DND-41 (cell line): ENCODE results near the gene FBXW4.

ENCODE experiments used
- ATAC-seq: fragments of 200-7000 bp; cut with Tn5 transposase; 3 replicates; pipeline ENCODE4 v1.9.1; 2021; ENCODE audit warnings: low read depth; ENCODE audit not compliant: insufficient read depth
- DNase-seq: peaks from one replicate; pipeline ENCODE4 v3.0.0-alpha.2; 2020
- H2AFZ ChIP-seq: 2 replicates; pipeline ENCODE4 v1.6.0; 2012; ENCODE audit warnings: low read depth, low read length
- H3K27ac ChIP-seq: 2 replicates; pipeline ENCODE4 v1.5.1; 2012; ENCODE audit warnings: low read length, inconsistent platforms
- H3K27me3 ChIP-seq: fragments of 200-600 bp; sonication (generic); 2 replicates; pipeline ENCODE4 v1.6.0; 2012; ENCODE audit warnings: low read length, mild to moderate bottlenecking, inconsistent platforms; ENCODE audit not compliant: insufficient read depth, poor library complexity
- H3K36me3 ChIP-seq: 2 replicates; pipeline ENCODE4 v1.5.1; 2012; ENCODE audit warnings: low read length, inconsistent platforms; ENCODE audit not compliant: insufficient read depth
- H3K4me1 ChIP-seq: 2 replicates; pipeline ENCODE4 v1.5.1; 2012; ENCODE audit warnings: mild to moderate bottlenecking, low read length; ENCODE audit not compliant: insufficient read depth
- H3K4me2 ChIP-seq: 2 replicates; pipeline ENCODE4 v1.6.0; 2012; ENCODE audit warnings: mild to moderate bottlenecking, moderate library complexity, low read length, inconsistent platforms; ENCODE audit not compliant: insufficient read depth
- H3K4me3 ChIP-seq, 2 experiments: fragments of 200-600 bp in 1 of 2; shearing (Covaris generic) in 1 of 2; 2 replicates each; pipeline ENCODE4 v1.5.1; 2012 to 2016; ENCODE audit warnings: inconsistent platforms in 2 of 2, low read length in 2 of 2, mild to moderate bottlenecking in 2 of 2, low read depth in 1 of 2, moderate library complexity in 1 of 2
- H3K79me2 ChIP-seq: 2 replicates; pipeline ENCODE4 v1.6.0; 2012; ENCODE audit warnings: low read length, inconsistent platforms; ENCODE audit not compliant: insufficient read depth
- H3K9ac ChIP-seq: 2 replicates; pipeline ENCODE4 v1.6.0; 2012; ENCODE audit warnings: low read depth, mild to moderate bottlenecking, inconsistent platforms, low read length, moderate library complexity
- H3K9me3 ChIP-seq: 2 replicates; pipeline ENCODE4 v1.5.1; 2012; ENCODE audit warnings: low read length, moderate library complexity, mild to moderate bottlenecking, inconsistent platforms; ENCODE audit not compliant: insufficient read depth, severe bottlenecking
- H4K20me1 ChIP-seq: 2 replicates; pipeline ENCODE4 v1.6.0; 2012; ENCODE audit warnings: low read length; ENCODE audit not compliant: insufficient read depth
- EZH2 ChIP-seq: IDR thresholded peaks from 3 replicates; pipeline ENCODE4 v1.6.1; 2012; ENCODE audit warnings: borderline replicate concordance, low read depth, mild to moderate bottlenecking, moderate library complexity, low read length, inconsistent platforms; ENCODE audit not compliant: severe bottlenecking
- TF ChIP-seq, protein P1 (sequence below): IDR thresholded peaks from 2 replicates; pipeline ENCODE4 v1.5.1; 2012; ENCODE audit warnings: borderline replicate concordance, low read length, moderate library complexity, mild to moderate bottlenecking; ENCODE audit not compliant: poor library complexity, severe bottlenecking; ENCODE audit errors: extremely low read depth

The FBXW4 gene

DNA sequence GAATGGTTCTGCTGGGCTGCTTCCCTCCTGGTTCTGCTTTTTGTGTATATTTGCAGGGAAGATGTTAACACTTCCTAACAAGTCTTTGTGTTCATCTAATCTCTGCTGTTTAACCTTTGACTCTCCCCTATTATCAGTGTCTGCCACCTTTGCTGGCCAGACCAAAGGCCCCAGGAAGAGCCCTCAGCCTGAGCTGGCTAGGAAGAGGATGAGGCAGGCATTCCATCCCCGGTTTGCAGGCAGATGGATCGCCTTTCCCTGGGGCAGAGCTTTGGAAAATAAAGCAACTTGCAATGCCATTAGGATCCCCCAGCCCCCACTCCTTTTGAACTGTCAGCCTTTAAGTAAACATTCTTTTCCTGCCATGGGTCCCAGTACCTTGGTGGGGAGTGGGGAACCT, 87.8 kb downstream of the FBXW4 start:
- H3K9me3 ChIP-seq: no peaks in the 10 kb centered on the region
- no peaks in the 10 kb centered on the region for H4K20me1 ChIP-seq
- H3K27me3 ChIP-seq: no peaks in the 10 kb centered on the region
- no peak overlapping the region for H3K4me3 ChIP-seq
- DNase-seq (no peak), ATAC-seq (no peak)
- no peaks in the 10 kb centered on the region for H3K79me2 ChIP-seq
- H3K27ac ChIP-seq: no peak overlapping the region
- no peak overlapping the region for H3K9ac ChIP-seq
- no peaks in the 10 kb centered on the region for H3K4me1 ChIP-seq
- no peak for TF ChIP-seq EZH2
- TF ChIP-seq, protein P1, sequence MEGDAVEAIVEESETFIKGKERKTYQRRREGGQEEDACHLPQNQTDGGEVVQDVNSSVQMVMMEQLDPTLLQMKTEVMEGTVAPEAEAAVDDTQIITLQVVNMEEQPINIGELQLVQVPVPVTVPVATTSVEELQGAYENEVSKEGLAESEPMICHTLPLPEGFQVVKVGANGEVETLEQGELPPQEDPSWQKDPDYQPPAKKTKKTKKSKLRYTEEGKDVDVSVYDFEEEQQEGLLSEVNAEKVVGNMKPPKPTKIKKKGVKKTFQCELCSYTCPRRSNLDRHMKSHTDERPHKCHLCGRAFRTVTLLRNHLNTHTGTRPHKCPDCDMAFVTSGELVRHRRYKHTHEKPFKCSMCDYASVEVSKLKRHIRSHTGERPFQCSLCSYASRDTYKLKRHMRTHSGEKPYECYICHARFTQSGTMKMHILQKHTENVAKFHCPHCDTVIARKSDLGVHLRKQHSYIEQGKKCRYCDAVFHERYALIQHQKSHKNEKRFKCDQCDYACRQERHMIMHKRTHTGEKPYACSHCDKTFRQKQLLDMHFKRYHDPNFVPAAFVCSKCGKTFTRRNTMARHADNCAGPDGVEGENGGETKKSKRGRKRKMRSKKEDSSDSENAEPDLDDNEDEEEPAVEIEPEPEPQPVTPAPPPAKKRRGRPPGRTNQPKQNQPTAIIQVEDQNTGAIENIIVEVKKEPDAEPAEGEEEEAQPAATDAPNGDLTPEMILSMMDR: no peak
- H2AFZ ChIP-seq: no peak overlapping the region
- H3K4me2 ChIP-seq: no peak overlapping the region
- peaks cover 58% of the 10 kb centered on the region for H3K36me3 ChIP-seq

DNA sequence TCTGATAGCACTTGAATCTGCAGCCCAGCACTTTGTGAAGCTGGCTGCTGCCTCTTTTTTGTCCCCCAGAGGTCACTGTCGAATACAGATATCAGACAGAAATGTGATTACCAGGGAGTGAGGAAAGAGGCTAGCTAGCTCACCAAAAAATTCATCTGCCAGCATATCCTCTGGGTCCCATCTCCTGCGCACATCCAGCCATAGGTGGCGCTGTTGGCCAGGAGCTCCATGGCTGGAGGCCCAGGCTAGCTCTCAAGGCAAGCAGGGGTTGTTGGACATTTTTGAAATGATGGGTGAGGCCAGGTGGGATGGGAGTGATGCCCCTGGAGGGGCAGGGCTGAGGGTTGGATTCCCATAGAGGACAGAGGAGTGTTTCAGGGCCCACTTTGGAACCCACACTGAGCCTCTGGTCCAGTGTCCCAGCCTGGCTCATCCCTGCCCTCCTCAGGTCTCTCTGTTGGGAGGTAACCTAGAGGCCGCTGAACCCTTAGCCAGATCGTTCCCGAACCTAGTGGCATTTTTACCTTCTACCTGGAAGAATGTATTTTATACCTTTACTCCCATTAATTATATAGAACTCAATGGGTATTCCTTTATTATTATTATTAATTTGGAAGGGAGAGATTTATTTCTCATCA, 92.1 kb downstream of the FBXW4 start:
- no peak overlapping the region for H3K27ac ChIP-seq
- peak; percentile 97 for ATAC-seq
- peaks cover 18% of the 10 kb centered on the region; the same call in 1 of the 2 replicates for H3K36me3 ChIP-seq
- TF ChIP-seq, protein P1: peak; percentile 98
- TF ChIP-seq EZH2: no peak
- no peak overlapping the region for H3K4me2 ChIP-seq
- H4K20me1 ChIP-seq: no peaks in the 10 kb centered on the region
- no peaks in the 10 kb centered on the region for H3K4me1 ChIP-seq
- peak; percentile 78 for DNase-seq
- H3K4me3 ChIP-seq: no peak overlapping the region
- no peaks in the 10 kb centered on the region for H3K9me3 ChIP-seq
- no peaks in the 10 kb centered on the region for H3K27me3 ChIP-seq
- no peak overlapping the region for H3K9ac ChIP-seq
- no peak overlapping the region for H2AFZ ChIP-seq
- no peaks in the 10 kb centered on the region for H3K79me2 ChIP-seq

DNA sequence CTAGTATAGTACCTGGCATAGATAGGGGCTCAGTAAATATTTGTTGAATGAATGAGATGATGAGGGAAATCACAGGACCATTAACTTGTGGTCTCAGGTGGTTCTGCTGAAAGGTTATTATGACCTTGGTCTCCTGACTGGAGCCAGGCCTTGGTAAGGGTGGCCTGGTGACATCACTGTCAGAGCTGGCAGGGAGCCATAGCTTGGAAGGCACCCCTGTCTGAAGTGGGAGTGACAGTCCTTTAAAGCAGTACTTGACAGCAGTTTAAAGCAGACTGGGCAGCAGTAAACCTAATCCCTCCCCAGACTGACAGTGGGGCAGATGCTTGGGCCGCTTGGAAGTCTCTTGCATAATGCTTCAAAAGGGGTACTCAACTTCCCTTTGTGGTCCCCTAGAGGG, 93.4 kb downstream of the FBXW4 start:
- H3K4me3 ChIP-seq: no peak overlapping the region
- no peaks in the 10 kb centered on the region for H3K27me3 ChIP-seq
- no peaks in the 10 kb centered on the region for H3K9me3 ChIP-seq
- no peak overlapping the region for H3K9ac ChIP-seq
- no peak overlapping the region for H3K4me2 ChIP-seq
- no peaks in the 10 kb centered on the region for H4K20me1 ChIP-seq
- no peak overlapping the region for H2AFZ ChIP-seq
- TF ChIP-seq EZH2: no peak
- TF ChIP-seq, protein P1: no peak
- H3K27ac ChIP-seq: no peak overlapping the region
- no peaks in the 10 kb centered on the region for H3K4me1 ChIP-seq
- no peak for ATAC-seq
- no peaks in the 10 kb centered on the region for H3K79me2 ChIP-seq
- H3K36me3 ChIP-seq: peaks cover 14% of the 10 kb centered on the region; the same call in 1 of the 2 replicates
- no peak for DNase-seq
